Activated CD8-positive, alpha-beta T cell treated with anti-CD3 and anti-CD28 coated beads for 36 hours (primary cell): ENCODE results near the gene SH3BGRL2. TPM values are rescaled to one million over a fixed set of nuclear protein-coding genes. Genes with fewer than 3 reads are reported as not detected.

Experiments
- ATAC-seq: fragments of 200-7000 bp; cut with Tn5 transposase; one replicate; pipeline ENCODE4 v1.10.0; 2021; ENCODE audit warnings: mild to moderate bottlenecking, moderate library complexity
- CTCF ChIA-PET: fragments of 350-600 bp; sonication (Branson Sonifier 250); formaldehyde crosslinking; loops from one replicate; lab custom pipeline; 2021; ENCODE audit warnings: antibody characterized with exemption; lab: Charles Lee
- POLR2A ChIA-PET: fragments of 350-600 bp; sonication (Branson Sonifier 250); formaldehyde crosslinking; loops from one replicate; lab custom pipeline; 2021; ENCODE audit warnings: antibody characterized with exemption; lab: Charles Lee
- DNase-seq: peaks from one replicate; pipeline ENCODE4 v3.0.0-alpha.2; 2020
- H3K27ac Mint-ChIP-seq: one replicate; pipeline ENCODE4 v1.8.0; 2021; ENCODE audit warnings: mild to moderate bottlenecking, mixed read lengths
- H3K27me3 Mint-ChIP-seq: one replicate; pipeline ENCODE4 v1.8.0; 2021; ENCODE audit warnings: mixed read lengths
- H3K36me3 Mint-ChIP-seq: one replicate; pipeline ENCODE4 v1.8.0; 2021; ENCODE audit warnings: low read depth, mixed read lengths
- H3K4me1 Mint-ChIP-seq: one replicate; pipeline ENCODE4 v1.8.0; 2021; ENCODE audit warnings: low read depth, mixed read lengths
- H3K4me3 Mint-ChIP-seq: one replicate; pipeline ENCODE4 v1.8.0; 2021; ENCODE audit warnings: mild to moderate bottlenecking, moderate library complexity, mixed read lengths
- H3K9me3 Mint-ChIP-seq: one replicate; pipeline ENCODE4 v1.8.0; 2021; ENCODE audit warnings: mixed read lengths
- CTCF ChIP-seq: fragments of 200-600 bp; IDR thresholded peaks from one replicate; pipeline ENCODE4 v1.8.0; 2022; ENCODE audit warnings: antibody characterized with exemption, mild to moderate bottlenecking
- intact Hi-C: fragments of 100-400 bp; cut with micrococcal nuclease; formaldehyde crosslinking; loops from one replicate; pipeline ENCODE4 v1.10.0; 2022
- total RNA-seq, 2 experiments: library from RNA; stranded (reverse); gene quantifications; one replicate each; pipeline ENCODE4 v1.2.3, GENCODE V29; 2021

Gene SH3BGRL2
- total RNA-seq, 2 experiments from 2014 or later, result 0.54 to 0.70 TPM

GRCh38 chr6:79697430-79697829, 66.3 kb downstream of the SH3BGRL2 start:
- intact Hi-C loops, result no loop called here
- Mint-ChIP-seq H3K36me3 (no peaks in the 10 kb centered on the region), H3K4me3 (no peak overlapping the region), H3K27me3 (no peaks in the 10 kb centered on the region), H3K9me3 (no peaks in the 10 kb centered on the region), H3K4me1 (peaks cover 2% of the 10 kb centered on the region), H3K27ac (no peak overlapping the region)
- no peak for TF ChIP-seq CTCF
- ATAC-seq, result no peak
- ChIA-PET POLR2A (no interaction called here), CTCF (interaction anchor here (0.8 kb wide), 1 partner anchor 13 kb away, joined by 3 read pairs; no protein-coding TSS in a partner anchor)
- DNase-seq, result peak; percentile 3

- Mint-ChIP-seq H3K9me3 (no peaks in the 10 kb centered on the region), H3K27me3 (no peaks in the 10 kb centered on the region)
- no peak for DNase-seq
Measured at GRCh38 chr6:79699606-79700005, 68.5 kb downstream of the SH3BGRL2 start.

GRCh38 chr6:79702691-79703090, 71.6 kb downstream of the SH3BGRL2 start:
- H3K4me1 Mint-ChIP-seq, result peaks cover 6% of the 10 kb centered on the region
- H3K36me3 Mint-ChIP-seq, result no peaks in the 10 kb centered on the region
- no peak for TF ChIP-seq CTCF
- no peaks in the 10 kb centered on the region for H3K27me3 Mint-ChIP-seq
- peak; percentile 37 for DNase-seq
- intact Hi-C loops, result no loop called here
- ChIA-PET CTCF (no interaction called here), POLR2A (no interaction called here)
- H3K9me3 Mint-ChIP-seq, result no peaks in the 10 kb centered on the region
- peak overlapping the region; percentile 5 for H3K27ac Mint-ChIP-seq
- no peak overlapping the region for H3K4me3 Mint-ChIP-seq
- ATAC-seq, result peak; percentile 83

More at GRCh38 chr6:79699606-79700005, 68.5 kb downstream of the SH3BGRL2 start:
- Mint-ChIP-seq H3K36me3 (no peaks in the 10 kb centered on the region), H3K27ac (no peak overlapping the region), H3K4me1 (peaks cover 6% of the 10 kb centered on the region), H3K4me3 (no peak overlapping the region)
- intact Hi-C loops, result no loop called here
- POLR2A ChIA-PET, result no interaction called here
- CTCF ChIA-PET, result no interaction called here
- no peak for TF ChIP-seq CTCF
- no peak for ATAC-seq

GRCh38 chr6:79704200-79704599, 73.1 kb downstream of the SH3BGRL2 start:
- H3K27ac Mint-ChIP-seq, result no peak overlapping the region
- no peaks in the 10 kb centered on the region for H3K36me3 Mint-ChIP-seq
- no peaks in the 10 kb centered on the region for H3K27me3 Mint-ChIP-seq
- no peak for TF ChIP-seq CTCF
- CTCF ChIA-PET, result interaction anchor here (1.4 kb wide), 1 partner anchor 10 kb away, joined by 3 read pairs; no protein-coding TSS in a partner anchor
- POLR2A ChIA-PET, result no interaction called here
- no peaks in the 10 kb centered on the region for H3K9me3 Mint-ChIP-seq
- DNase-seq (no peak), ATAC-seq (no peak)
- H3K4me3 Mint-ChIP-seq, result no peak overlapping the region
- intact Hi-C loops, result no loop called here
- peaks cover 4% of the 10 kb centered on the region for H3K4me1 Mint-ChIP-seq

GRCh38 chr6:79705456-79705995, 74.4 kb downstream of the SH3BGRL2 start:
- H3K27ac Mint-ChIP-seq, result no peak overlapping the region
- H3K36me3 Mint-ChIP-seq, result no peaks in the 10 kb centered on the region
- ChIA-PET POLR2A (no interaction called here), CTCF (interaction anchor here (1.3 to 1.4 kb wide), 2 partner anchors 8 to 11 kb away, joined by 3 read pairs; no protein-coding TSS in a partner anchor)
- H3K9me3 Mint-ChIP-seq, result no peaks in the 10 kb centered on the region
- H3K4me3 Mint-ChIP-seq, result no peak overlapping the region
- peaks cover 4% of the 10 kb centered on the region for H3K4me1 Mint-ChIP-seq
- no peak for ATAC-seq
- no peak for DNase-seq
- intact Hi-C loops, result no loop called here
- TF ChIP-seq CTCF, result no peak
- no peaks in the 10 kb centered on the region for H3K27me3 Mint-ChIP-seq
